IPS-18a (cell line): ENCODE data around the gene BOK.
"Not testable (repeated sequence)": the region's sequence is repeated elsewhere in the genome, so short reads cannot be mapped to it uniquely, and the experiment has no call there.

Source experiments
- H3K27ac ChIP-seq: one replicate; pipeline ENCODE4 v1.5.1; 2013; ENCODE audit warnings: low read length
- H3K27me3 ChIP-seq: one replicate; pipeline ENCODE4 v1.6.1; 2013; ENCODE audit warnings: mild to moderate bottlenecking, low read length; ENCODE audit not compliant: control insufficient read depth, insufficient read depth
- H3K36me3 ChIP-seq: one replicate; pipeline ENCODE4 v1.6.1; 2013; ENCODE audit warnings: low read depth, low read length; ENCODE audit not compliant: control insufficient read depth
- H3K4me1 ChIP-seq: one replicate; pipeline ENCODE4 v1.6.1; 2013; ENCODE audit warnings: low read depth, low read length; ENCODE audit not compliant: control insufficient read depth
- H3K4me3 ChIP-seq: one replicate; pipeline ENCODE4 v1.5.1; 2013; ENCODE audit warnings: low read length
- H3K9ac ChIP-seq: one replicate; pipeline ENCODE4 v1.6.1; 2013; ENCODE audit warnings: mild to moderate bottlenecking, low read length, moderate library complexity
- H3K9me3 ChIP-seq: one replicate; pipeline ENCODE4 v1.6.1; 2013; ENCODE audit warnings: low read depth, low read length; ENCODE audit not compliant: control insufficient read depth

BOK gene

DNA sequence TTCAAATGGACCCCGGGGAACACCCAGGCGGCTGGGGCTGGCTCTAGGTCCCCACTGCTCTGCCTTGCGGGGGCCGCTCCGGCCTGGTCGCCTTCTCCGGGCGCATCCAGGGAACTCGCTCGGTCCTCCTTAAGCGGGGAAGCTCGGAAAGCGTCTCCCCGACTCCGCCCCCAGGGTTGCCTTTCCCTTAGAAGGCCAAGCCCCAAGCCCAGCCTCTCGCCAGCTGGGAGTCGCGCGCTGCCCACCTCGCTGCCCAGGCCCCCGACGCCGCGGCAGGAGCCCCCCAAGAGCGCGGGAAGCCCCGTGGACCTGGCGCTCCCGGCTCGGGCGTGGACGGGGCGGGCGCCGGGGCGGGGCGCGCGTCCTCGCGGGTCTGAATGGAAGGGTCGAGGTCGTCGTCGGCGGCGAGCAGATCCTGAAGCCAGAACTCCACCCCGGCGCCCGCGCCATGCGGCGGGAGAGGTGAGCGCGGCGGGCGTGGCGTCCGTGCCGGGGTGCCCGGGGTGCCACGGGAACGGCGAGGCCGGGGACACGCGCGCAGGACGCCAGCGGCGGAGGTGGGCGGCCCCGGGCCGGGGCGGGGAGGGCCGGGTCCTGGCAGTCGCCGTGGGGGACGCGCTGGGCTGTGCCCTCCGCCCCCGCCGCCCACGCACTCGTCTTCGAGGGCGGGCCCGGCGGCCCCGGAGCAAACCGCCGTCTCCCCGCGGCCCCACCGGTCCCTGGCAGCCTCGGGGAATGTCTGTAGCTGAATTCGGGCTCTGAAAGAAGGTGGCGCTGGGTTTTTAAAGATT is at the start of gene BOK:
Gene BOK (plus strand): TSS at position 214 of the 791 bp plus-strand sequence. CDS start 739 bp downstream, outside the sequence.
- Histone ChIP-seq H3K27me3 (peaks cover 6% of the 10 kb centered on the region), H3K4me3 (peak within 1 kb of the TSS; percentile 75), H3K9me3 (no peaks in the 10 kb centered on the region), H3K36me3 (no peaks in the 10 kb centered on the region), H3K27ac (no peak within 1 kb of the TSS), H3K9ac (peak within 1 kb of the TSS; percentile 45), H3K4me1 (peaks cover 3% of the 10 kb centered on the region)

DNA sequence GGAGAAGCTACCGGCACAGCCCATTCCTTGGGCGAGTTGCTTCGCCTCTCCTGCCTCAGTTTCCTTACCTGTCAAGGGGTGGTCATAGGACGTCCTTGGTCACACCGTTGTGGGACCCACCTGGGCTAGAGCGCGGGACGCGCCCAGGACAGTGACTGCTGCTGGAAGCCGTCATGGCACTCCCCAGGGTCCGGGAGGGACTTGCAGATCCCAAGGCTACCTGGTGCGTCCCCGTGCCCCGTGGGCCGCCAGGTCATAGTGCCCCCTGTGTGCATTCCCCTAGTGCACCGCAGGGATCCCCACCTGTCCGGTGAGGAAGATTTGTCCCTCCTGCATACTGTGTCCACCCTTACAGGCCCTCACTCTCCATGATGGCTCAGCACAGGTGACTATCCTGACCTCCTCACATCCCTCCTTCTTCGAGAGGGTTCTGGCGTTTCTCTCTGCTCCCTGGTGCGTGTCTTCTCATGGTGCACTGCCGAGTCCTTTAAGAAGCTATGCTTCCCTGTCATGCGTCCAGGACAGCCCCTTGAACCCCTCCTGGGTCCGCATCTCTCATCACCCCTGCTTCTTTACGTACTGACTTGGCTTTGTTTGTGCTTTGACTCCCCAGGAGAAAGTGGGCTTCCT is 49.3 kb upstream of the BOK start:
- Histone ChIP-seq H3K27ac (no peak overlapping the region), H3K4me3 (peak overlapping the region; percentile 75), H3K36me3 (no peaks in the 10 kb centered on the region), H3K9me3 (no peaks in the 10 kb centered on the region), H3K4me1 (peaks cover 11% of the 10 kb centered on the region), H3K9ac (peak overlapping the region; percentile 58), H3K27me3 (peaks cover 11% of the 10 kb centered on the region)

DNA sequence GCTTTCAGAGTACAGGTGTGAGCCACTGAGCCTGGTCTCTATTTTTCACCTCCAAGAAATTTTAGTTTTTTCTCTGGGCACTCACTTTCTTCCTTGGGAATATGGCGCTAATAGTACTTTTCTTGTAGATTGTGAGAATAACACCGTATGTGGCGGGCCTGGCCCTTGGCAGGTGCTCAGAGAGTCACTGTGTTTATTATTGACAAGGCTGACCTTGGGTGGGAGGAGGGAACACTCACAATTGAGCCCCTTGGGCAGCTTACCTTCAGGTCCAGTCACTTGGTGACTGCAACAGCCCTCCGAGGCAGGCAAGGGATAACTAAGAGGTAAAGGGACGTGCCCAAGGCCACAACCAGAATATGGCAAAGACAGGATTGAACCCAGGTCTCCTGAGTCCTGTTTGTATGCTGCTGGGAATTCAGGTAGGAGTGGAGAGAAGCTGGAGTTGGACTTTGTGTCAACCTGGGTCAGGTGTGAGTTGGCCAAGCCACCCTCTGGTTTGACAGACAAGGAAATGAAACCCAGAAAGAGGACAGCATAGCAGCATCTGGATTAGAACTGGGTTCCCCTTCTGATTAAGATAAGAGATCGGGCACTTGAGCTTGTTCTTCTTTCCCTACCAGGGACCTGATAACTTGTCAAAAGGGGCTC is 47.3 kb upstream of the BOK start:
- H3K4me3 ChIP-seq = no peak overlapping the region
- H3K9me3 ChIP-seq = no peaks in the 10 kb centered on the region
- no peak overlapping the region for H3K27ac ChIP-seq
- H3K4me1 ChIP-seq = peaks cover 11% of the 10 kb centered on the region
- no peaks in the 10 kb centered on the region for H3K36me3 ChIP-seq
- no peak overlapping the region for H3K9ac ChIP-seq
- H3K27me3 ChIP-seq = peaks cover 11% of the 10 kb centered on the region

DNA sequence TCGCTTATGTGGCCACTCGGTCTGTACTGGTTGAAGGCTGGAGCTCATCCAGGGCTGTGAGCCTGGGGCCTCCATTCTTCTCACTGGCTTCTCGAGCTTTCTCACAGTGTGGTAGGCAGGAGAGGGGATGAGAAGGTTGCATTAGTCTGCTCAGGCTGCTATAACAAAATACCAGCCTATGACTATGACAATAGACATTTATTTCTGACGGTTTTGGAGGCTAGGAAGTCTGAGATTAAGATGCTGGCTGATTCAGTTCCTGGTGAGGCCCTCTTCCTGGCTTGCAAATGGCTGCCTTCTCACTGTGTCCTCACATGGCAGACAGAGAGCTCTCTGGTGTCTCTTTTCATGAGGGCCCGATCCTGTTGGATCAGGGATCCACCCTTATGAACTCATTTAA is 44.0 kb upstream of the BOK start:
- Histone ChIP-seq H3K27me3 (peaks cover 4% of the 10 kb centered on the region), H3K9ac (no peak overlapping the region), H3K4me3 (no peak overlapping the region), H3K9me3 (no peaks in the 10 kb centered on the region), H3K27ac (no peak overlapping the region), H3K4me1 (no peaks in the 10 kb centered on the region), H3K36me3 (no peaks in the 10 kb centered on the region)

DNA sequence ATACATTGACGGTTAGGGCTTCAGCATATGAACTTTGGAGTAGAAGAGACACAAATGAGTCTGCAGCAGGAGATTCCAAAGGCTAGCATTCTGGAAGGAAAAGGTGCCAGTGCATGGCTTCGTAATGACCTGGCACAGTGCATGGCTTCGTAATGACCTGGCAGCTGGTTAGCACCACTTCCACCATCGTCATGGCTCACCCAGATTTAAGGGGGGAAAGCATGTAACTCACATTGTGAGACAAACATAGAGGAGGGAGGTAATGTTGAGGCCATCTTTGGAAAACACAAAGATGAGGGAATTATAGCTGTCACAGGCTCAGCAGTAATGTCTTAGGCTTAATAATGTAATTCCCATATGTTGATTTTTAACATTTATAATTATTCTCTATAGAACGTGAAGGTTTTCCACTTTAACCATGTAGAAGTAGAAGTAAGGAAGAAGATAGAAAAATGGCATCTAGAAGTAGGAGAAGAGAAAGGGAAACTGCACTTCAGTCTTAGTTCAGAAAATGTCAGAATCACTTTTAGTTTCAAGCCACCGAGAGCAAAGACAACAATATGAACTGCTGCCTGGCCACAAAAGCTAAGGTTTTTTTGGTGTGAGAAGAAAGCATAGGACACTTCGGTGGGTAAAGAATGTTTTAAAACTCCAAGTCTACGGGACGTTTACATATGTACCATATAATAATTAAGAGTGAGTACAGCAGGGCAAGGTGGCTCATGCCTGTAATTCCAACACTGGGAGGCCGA is 43.4 kb upstream of the BOK start:
- H3K27ac ChIP-seq = no peak overlapping the region
- no peak overlapping the region for H3K9ac ChIP-seq
- H3K4me1 ChIP-seq = no peaks in the 10 kb centered on the region
- H3K9me3 ChIP-seq = no peaks in the 10 kb centered on the region
- H3K4me3 ChIP-seq = no peak overlapping the region
- H3K27me3 ChIP-seq = no peaks in the 10 kb centered on the region
- H3K36me3 ChIP-seq = no peaks in the 10 kb centered on the region

GRCh38 chr2:241516520-241516965 is 42.0 kb upstream of the BOK start:
- Histone ChIP-seq H3K36me3 (no peaks in the 10 kb centered on the region), H3K4me1 (no peaks in the 10 kb centered on the region), H3K27ac (no peak overlapping the region), H3K9me3 (no peaks in the 10 kb centered on the region), H3K27me3 (no peaks in the 10 kb centered on the region), H3K9ac (no peak overlapping the region), H3K4me3 (no peak overlapping the region)

DNA sequence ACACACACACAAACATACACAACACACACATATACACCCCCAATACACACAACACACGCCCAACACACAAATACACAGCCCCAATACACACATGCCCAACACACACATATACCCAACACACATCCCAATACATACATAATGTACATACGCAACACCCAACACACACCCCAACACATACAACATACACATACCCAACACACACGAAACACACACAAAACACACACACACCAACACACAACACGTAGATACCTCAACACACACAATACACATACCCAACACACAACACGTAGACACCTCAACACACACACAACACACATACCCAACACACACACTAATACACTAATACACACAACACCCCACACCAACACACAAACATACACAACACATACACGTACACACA is 41.2 kb upstream of the BOK start:
- H3K27me3 ChIP-seq = no peaks in the 10 kb centered on the region
- no peaks in the 10 kb centered on the region for H3K9me3 ChIP-seq
- H3K4me3 ChIP-seq = no peak overlapping the region
- no peak overlapping the region for H3K27ac ChIP-seq
- H3K4me1 ChIP-seq = no peaks in the 10 kb centered on the region
- H3K36me3 ChIP-seq = no peaks in the 10 kb centered on the region
- H3K9ac ChIP-seq = no peak overlapping the region

DNA sequence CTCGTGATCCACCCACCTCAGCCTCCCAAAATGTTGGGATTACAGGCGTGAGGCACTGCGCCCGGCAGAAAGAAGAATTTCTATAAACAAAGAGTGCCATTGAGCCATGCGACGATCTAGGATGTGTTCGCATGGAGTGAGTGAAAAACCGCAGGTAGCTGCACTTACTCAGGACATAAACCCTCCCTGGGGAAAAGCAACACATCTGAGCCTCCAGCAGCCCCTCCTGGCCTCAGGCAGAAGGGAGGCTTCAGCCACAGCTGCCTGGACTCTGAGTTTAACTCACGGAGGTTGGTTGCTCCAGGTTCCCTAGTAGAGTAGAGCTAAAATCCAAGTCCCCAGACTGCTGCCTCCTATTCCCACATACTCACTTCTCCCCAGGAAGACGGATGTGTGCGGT is 38.9 kb upstream of the BOK start:
- no peaks in the 10 kb centered on the region for H3K36me3 ChIP-seq
- no peaks in the 10 kb centered on the region for H3K4me1 ChIP-seq
- H3K9me3 ChIP-seq = no peaks in the 10 kb centered on the region
- H3K9ac ChIP-seq = no peak overlapping the region
- H3K4me3 ChIP-seq = no peak overlapping the region
- H3K27ac ChIP-seq = no peak overlapping the region
- no peaks in the 10 kb centered on the region for H3K27me3 ChIP-seq

DNA sequence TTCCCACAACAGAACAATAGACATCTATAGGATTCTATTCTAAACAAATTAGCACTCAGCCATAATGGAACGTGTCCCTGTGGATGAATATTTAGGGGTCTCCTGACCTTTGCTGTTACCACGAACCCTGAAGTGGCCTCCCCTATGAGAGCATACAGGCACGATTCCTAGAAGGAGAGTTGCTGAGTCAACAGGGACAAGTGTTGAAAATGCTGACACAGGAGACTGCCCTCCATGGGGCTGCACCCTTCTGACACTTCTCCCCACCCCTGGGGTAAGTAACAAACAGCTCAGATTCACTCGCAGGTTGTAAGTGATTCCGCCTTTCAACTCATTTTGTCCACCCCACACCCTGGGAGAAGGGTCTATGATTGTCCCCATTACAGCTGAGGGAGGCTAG is 36.1 kb upstream of the BOK start:
- no peaks in the 10 kb centered on the region for H3K4me1 ChIP-seq
- H3K4me3 ChIP-seq = no peak overlapping the region
- no peaks in the 10 kb centered on the region for H3K36me3 ChIP-seq
- no peaks in the 10 kb centered on the region for H3K9me3 ChIP-seq
- no peak overlapping the region for H3K27ac ChIP-seq
- no peak overlapping the region for H3K9ac ChIP-seq
- H3K27me3 ChIP-seq = no peaks in the 10 kb centered on the region

DNA sequence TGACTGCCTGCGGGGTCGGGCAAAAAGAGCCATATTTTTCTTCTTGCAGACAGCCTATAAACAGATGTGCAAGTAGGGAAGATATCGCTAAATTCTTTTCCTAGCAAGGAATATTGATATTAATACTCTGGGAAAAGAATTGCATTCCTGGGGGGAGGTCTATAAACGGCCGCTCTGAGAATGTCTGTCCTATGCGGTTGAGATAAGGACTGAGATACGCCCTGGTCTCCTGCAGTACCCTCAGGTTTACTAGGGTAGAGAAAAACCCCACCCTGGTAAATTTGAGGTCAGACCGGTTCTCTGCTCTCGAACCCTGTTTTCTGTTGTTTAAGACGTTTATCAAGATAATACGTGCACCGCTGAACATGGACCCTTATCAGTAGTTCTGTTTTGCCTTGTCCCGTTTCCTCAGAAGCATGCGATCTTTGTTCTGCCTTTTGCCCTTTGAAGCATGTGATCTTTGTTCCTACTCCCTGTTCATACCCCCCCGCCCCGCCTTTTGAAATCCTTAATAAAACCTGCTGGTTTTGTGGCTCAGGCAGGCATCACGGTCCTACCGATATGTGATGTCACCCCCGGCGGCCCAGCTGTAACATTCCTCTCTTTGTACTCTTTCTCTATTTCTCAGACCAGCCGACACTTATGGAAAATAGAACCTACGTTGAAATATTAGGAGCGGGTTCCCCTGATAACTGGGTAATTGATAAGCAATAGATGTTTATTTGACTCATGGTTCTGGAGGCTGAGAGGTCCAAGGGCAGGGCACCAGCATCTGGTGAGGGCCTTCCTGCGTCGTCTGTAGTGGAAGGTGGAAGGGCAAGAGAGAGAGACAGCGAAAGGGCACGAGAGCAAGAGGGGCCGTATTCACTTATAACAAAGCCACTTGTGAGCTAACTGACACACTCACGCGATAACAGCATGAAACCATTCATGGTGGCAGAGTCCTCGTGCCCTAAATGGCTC is 32.4 kb upstream of the BOK start:
- H3K4me1 ChIP-seq, H3K36me3 ChIP-seq, H3K27me3 ChIP-seq, H3K27ac ChIP-seq, H3K9ac ChIP-seq, H3K9me3 ChIP-seq, H3K4me3 ChIP-seq: not testable (repeated sequence)
